ENCODE results near the gene PIGA.
"Not testable (repeated sequence)": the region's sequence is repeated elsewhere in the genome, so short reads cannot be mapped to it uniquely, and the experiment has no call there.

The PIGA gene

GRCh38 chrX:15340867-15341266 is 5.5 kb upstream of the PIGA start:
- no peak overlapping the region for H3K4me3 ChIP-seq (ENCODE audit: low read length)
- TF ChIP-seq ZNF274 (IDR thresholded peaks at IDR 0.05; ENCODE audit: low read depth, low read length): no peak

GRCh38 chrX:15336023-15336413 is 695 bp upstream of the PIGA start:
- TF ChIP-seq ZNF274 (IDR thresholded peaks at IDR 0.05; ENCODE audit: low read depth, low read length): no peak
- H3K4me3 ChIP-seq (ENCODE audit: low read length): peak overlapping the region; percentile 64

GRCh38 chrX:15334561-15334960 is 762 bp downstream of the PIGA start:
- no peak for TF ChIP-seq ZNF274 (IDR thresholded peaks at IDR 0.05; ENCODE audit: low read depth, low read length)
- H3K4me3 ChIP-seq (ENCODE audit: low read length): peak overlapping the region; percentile 74

GRCh38 chrX:15328821-15329220 is 6.5 kb downstream of the PIGA start:
- no peak overlapping the region for H3K4me3 ChIP-seq (ENCODE audit: low read length)
- TF ChIP-seq ZNF274 (IDR thresholded peaks at IDR 0.05; ENCODE audit: low read depth, low read length): no peak

DNA sequence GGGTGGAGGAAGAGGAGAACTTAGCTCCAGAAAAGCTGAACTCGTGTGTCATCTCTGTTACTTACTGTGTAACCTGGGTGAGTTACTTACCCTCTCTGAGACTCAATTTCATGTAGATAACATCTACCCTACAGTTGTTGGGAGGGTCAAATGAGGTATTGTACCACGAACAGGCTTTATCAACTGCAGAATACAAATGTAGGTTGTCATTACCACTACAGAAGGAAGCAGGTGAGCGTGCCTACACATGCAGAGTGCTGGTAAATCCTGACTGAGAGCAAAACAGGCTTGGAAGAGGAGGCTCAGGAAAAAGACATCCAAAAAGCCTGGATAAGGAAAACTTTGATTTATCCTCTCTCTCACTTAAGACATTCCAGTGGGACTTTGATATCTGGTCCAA is 7.2 kb downstream of the PIGA start:
- H3K4me3 ChIP-seq (ENCODE audit: low read length): no peak overlapping the region
- TF ChIP-seq ZNF274 (IDR thresholded peaks at IDR 0.05; ENCODE audit: low read depth, low read length): no peak

GRCh38 chrX:15322472-15322871 is 12.9 kb downstream of the PIGA start:
- no peak for TF ChIP-seq ZNF274 (IDR thresholded peaks at IDR 0.05; ENCODE audit: low read depth, low read length)
- H3K4me3 ChIP-seq (ENCODE audit: low read length): no peak overlapping the region

DNA sequence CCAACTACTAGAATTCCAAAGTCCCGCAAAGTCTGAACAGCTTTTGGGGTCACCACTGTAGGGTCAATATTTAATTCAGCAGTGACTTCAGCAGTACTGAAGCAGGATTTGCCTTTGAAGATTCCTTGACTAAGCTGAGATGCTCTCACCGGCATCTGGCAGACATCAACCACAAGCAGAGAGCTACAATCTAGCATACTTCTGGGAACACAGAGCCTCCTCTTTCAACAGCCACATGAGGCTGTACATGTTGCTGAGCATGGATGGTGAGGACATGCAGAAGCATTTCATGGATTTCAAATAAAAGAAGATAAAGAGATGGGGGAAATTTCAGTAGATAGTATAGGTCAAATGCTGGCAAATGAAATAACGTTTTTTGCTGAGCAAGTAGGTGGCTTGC is 13.3 kb downstream of the PIGA start:
- no peak overlapping the region for H3K4me3 ChIP-seq (ENCODE audit: low read length)
- TF ChIP-seq ZNF274 (IDR thresholded peaks at IDR 0.05; ENCODE audit: low read depth, low read length): no peak

GRCh38 chrX:15321447-15321846 is 13.9 kb downstream of the PIGA start:
- H3K4me3 ChIP-seq (ENCODE audit: low read length): no peak overlapping the region
- TF ChIP-seq ZNF274 (IDR thresholded peaks at IDR 0.05; ENCODE audit: low read depth, low read length): no peak

GRCh38 chrX:15320297-15320696 is 15.0 kb downstream of the PIGA start:
- no peak for TF ChIP-seq ZNF274 (IDR thresholded peaks at IDR 0.05; ENCODE audit: low read depth, low read length)

GRCh38 chrX:15319075-15319474 is 16.2 kb downstream of the PIGA start:
- no peak overlapping the region for H3K4me3 ChIP-seq (ENCODE audit: low read length)
- TF ChIP-seq ZNF274 (IDR thresholded peaks at IDR 0.05; ENCODE audit: low read depth, low read length): no peak

More at GRCh38 chrX:15320297-15320696, 15.0 kb downstream of the PIGA start:
- H3K4me3 ChIP-seq (ENCODE audit: low read length): no peak overlapping the region

DNA sequence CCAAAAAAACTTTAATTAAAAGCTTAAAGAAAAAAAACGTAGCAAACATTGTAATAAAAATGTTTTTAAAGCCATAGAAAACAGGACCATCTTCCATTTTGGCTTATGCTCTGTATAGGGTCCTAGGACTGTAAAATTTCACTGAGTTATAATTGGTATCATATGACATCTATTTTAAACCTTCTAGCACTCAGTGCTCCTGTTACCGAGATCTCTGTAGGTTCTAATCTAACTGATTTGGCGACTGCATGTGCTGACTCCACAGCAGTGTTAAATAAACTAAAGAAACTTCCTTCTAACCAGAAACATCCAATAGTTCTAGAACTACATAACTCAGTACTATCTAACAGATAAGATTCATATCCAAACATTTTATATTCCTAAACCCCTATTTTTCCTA is 19.8 kb downstream of the PIGA start, which contains the start of gene ASB11:
Gene ASB11 (minus strand): TSS at position 132 of the 400 bp plus-strand sequence. CDS start 35 bp downstream, at position 97.
- no peak within 1 kb of the TSS for H3K4me3 ChIP-seq (ENCODE audit: low read length)
- TF ChIP-seq ZNF274 (IDR thresholded peaks at IDR 0.05; ENCODE audit: low read depth, low read length): no peak

DNA sequence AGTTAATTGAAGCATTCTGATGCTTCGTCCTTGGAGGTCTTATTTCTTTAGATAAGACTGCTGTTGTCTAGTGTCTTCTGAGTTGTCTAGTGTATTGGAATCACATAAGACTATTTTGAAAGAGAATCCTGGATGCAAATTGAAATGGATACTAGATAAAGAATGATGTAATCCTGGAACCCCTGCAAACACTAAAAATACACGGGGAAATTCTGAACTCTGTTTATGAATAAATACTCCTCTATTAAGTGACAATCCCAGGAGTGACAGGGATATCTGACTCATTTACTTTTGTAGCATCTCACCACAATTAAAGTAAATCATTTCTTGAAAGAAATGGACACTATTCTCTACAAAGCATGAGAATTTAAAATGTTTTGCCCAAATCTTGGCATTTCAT is 20.9 kb downstream of the PIGA start:
- TF ChIP-seq ZNF274 (IDR thresholded peaks at IDR 0.05; ENCODE audit: low read depth, low read length): no peak
- H3K4me3 ChIP-seq (ENCODE audit: low read length): no peak overlapping the region

- H3K4me3 ChIP-seq (ENCODE audit: low read length): no peak overlapping the region
- no peak for TF ChIP-seq ZNF274 (IDR thresholded peaks at IDR 0.05; ENCODE audit: low read depth, low read length)
Observed at GRCh38 chrX:15311119-15311518, 24.2 kb downstream of the PIGA start.

DNA sequence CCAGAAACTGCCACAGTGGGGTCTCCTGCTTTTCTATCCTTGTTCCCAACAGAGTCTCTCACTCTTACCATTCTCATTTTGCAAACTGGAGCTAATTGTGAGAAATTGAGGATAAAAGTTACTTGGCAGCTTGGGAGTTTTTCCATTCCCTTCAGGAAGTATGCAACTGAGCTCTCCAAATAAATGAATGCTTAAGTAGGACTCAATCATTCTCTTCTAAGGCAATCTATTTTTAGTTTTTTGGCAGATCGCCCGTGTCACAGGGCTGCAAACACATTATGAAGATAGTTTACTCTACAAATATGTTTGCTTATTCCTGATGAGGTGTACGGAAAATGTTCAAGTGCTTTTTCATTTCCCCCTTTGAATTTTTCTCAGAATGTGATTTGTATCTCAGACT is 25.2 kb downstream of the PIGA start:
- no peak overlapping the region for H3K4me3 ChIP-seq (ENCODE audit: low read length)
- no peak for TF ChIP-seq ZNF274 (IDR thresholded peaks at IDR 0.05; ENCODE audit: low read depth, low read length)

- H3K4me3 ChIP-seq (ENCODE audit: low read length): not testable (repeated sequence)
Observed at GRCh38 chrX:15305899-15306298, 29.4 kb downstream of the PIGA start.

- no peak overlapping the region for H3K4me3 ChIP-seq (ENCODE audit: low read length)
- TF ChIP-seq ZNF274 (IDR thresholded peaks at IDR 0.05; ENCODE audit: low read depth, low read length): no peak
Observed at GRCh38 chrX:15301924-15302323, 33.4 kb downstream of the PIGA start.

Data from GM08714 (cell line).